Panc1 (cell line): ENCODE measurements around the gene ZFP14. TPM values are rescaled to one million over a fixed set of nuclear protein-coding genes. Genes with fewer than 3 reads are reported as not detected.
A peak's percentile ranks its signal among the peaks of the same experiment; 100 is the strongest.

Experiments used
- ATAC-seq: fragments of 200-7000 bp; cut with Tn5 transposase; 2 replicates; pipeline ENCODE4 v1.9.1; 2020; ENCODE audit warnings: mild to moderate bottlenecking, moderate library complexity
- BruUV-seq: library from RNA; stranded (reverse); fragments of 400-500 nt; replicated peaks from 2 replicates; lab custom pipeline; 2021; lab: Mats Ljungman, UMichigan
- CTCF ChIA-PET: fragments of 300-600 bp; sonication (Branson Sonifier 250); formaldehyde crosslinking; loops from one replicate; lab custom pipeline; 2022; ENCODE audit warnings: antibody characterized with exemption; lab: Charles Lee
- POLR2A ChIA-PET: fragments of 300-600 bp; sonication (Branson Sonifier 250); formaldehyde crosslinking; loops from one replicate; lab custom pipeline; 2022; ENCODE audit warnings: antibody characterized with exemption; lab: Charles Lee
- DNase-seq: peaks from one replicate; pipeline ENCODE4 v3.0.0-alpha.2; 2010; ENCODE audit warnings: low read depth, low spot score
- H3K27ac ChIP-seq: 2 replicates; pipeline ENCODE4 v1.5.1; 2011; ENCODE audit warnings: mild to moderate bottlenecking, low read length, inconsistent platforms
- H3K27me3 ChIP-seq: fragments of 200-500 bp; sonication (Bioruptor generic); 2 replicates; pipeline ENCODE4 v1.6.0; 2014; ENCODE audit warnings: low read length, inconsistent platforms; ENCODE audit not compliant: control insufficient read depth, insufficient read depth
- H3K36me3 ChIP-seq: fragments of 200-500 bp; sonication (Bioruptor generic); 2 replicates; pipeline ENCODE4 v1.5.1; 2014; ENCODE audit warnings: inconsistent platforms, mild to moderate bottlenecking, low read length, moderate library complexity; ENCODE audit not compliant: control insufficient read depth, insufficient read depth
- H3K4me1 ChIP-seq: 2 replicates; pipeline ENCODE4 v1.5.1; 2011; ENCODE audit warnings: inconsistent platforms, mild to moderate bottlenecking, low read length, moderate library complexity; ENCODE audit not compliant: control insufficient read depth, insufficient read depth
- H3K4me3 ChIP-seq, 2 experiments: 2 replicates each; pipeline ENCODE4 v1.5.1; 2011 to 2012; ENCODE audit warnings: low read depth in 2 of 2, low read length in 2 of 2, mild to moderate bottlenecking in 2 of 2, inconsistent platforms in 1 of 2, moderate library complexity in 1 of 2
- H3K9me3 ChIP-seq: fragments of 200-500 bp; sonication (Bioruptor generic); 2 replicates; pipeline ENCODE4 v1.5.1; 2014; ENCODE audit warnings: low read depth, mild to moderate bottlenecking, inconsistent platforms, low read length, moderate library complexity; ENCODE audit not compliant: control insufficient read depth, insufficient read depth
- CTCF ChIP-seq: fragments of 450-650 bp; IDR thresholded peaks from 2 replicates; pipeline ENCODE4 v1.5.1; 2017; ENCODE audit warnings: mild to moderate bottlenecking
- POLR2AphosphoS5 ChIP-seq: IDR thresholded peaks from 2 replicates; pipeline ENCODE4 v1.6.1; 2012; ENCODE audit warnings: mild to moderate bottlenecking, low read depth, low read length, moderate library complexity
- REST ChIP-seq, 2 experiments: IDR thresholded peaks; 2 replicates each; pipeline ENCODE4 v1.6.1; 2011 to 2012; ENCODE audit warnings: low read depth in 2 of 2, control low read depth in 1 of 2, low read length in 1 of 2, mild to moderate bottlenecking in 1 of 2, moderate library complexity in 1 of 2; ENCODE audit not compliant: insufficient read depth in 1 of 2
- SIN3A ChIP-seq: IDR thresholded peaks from 2 replicates; pipeline ENCODE4 v1.6.1; 2012; ENCODE audit warnings: low read depth, mild to moderate bottlenecking, low read length, moderate library complexity, borderline replicate concordance; ENCODE audit not compliant: insufficient read depth
- TCF7L2 ChIP-seq: IDR thresholded peaks from 2 replicates; pipeline ENCODE4 v1.6.1; 2011; ENCODE audit warnings: mild to moderate bottlenecking, low read depth, low read length, inconsistent platforms
- in situ Hi-C: cut with HindIII; loops from 2 replicates; pipeline ENCODE4 v1.10.0; 2016; ENCODE audit warnings: low sequenced_read_pairs, low pct_unique_long_range_greater_than_20kb
- intact Hi-C: fragments of 100-400 bp; cut with micrococcal nuclease; formaldehyde crosslinking; loops from one replicate; pipeline ENCODE4 v1.10.0; 2022; ENCODE audit not compliant: unreplicated experiment
- total RNA-seq: library from RNA; stranded (reverse); gene quantifications from one replicate; pipeline ENCODE4 v1.2.1, GENCODE V29; 2021; ENCODE audit not compliant: unreplicated experiment

ZFP14 gene
- total RNA-seq, 1 experiment from 2014 or later = 3.3 TPM

DNA sequence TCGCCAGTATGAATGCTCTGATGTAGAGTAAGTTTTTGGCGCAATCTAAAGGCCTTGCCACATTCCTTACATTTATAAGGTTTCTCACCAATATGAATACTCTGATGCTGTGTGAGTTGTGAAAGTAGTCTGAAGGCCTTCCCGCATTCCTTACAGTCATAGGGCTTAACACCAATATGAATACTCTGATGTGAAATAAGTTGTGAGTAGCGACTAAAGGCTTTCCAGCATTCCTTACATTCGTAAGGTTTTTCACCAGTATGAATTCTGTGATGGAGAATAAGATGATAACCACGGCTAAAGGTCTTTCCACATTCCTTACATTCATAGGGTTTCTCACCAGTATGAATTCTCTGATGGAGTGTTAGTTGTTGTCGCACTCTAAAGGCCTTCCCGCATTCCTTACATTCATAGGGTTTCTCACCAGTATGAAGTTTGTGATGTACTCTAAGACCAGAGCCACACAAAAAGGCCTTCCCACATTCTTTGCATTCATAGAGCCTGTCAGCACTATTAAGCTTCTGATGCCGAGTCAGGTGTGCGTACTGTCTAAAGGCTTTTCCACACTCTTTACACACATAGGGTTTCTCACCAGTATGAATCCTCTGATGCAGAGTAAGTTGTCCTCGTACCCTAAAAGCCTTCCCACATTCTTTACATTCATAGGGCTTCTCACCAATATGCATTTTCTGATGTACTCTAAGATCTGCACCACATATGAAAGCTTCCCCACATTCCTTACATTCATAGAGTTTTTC is 14.1 kb upstream of the ZFP14 start:
- intact Hi-C loops (no loop called here), in situ Hi-C loops (no loop called here)
- Histone ChIP-seq H3K27me3 (no peaks in the 10 kb centered on the region), H3K36me3 (0 out of 2 replicates have a peak, but pooled peaks cover 2% of the 10 kb centered on the region), H3K27ac (no peak overlapping the region), H3K4me3 (no peak overlapping the region), H3K9me3 (peaks cover 58% of the 10 kb centered on the region), H3K4me1 (no peaks in the 10 kb centered on the region)
- TF ChIP-seq REST (IDR thresholded peaks at IDR 0.05; ENCODE audit: insufficient read depth in 1 of 2, low read depth in 2 of 2, low read length in 1 of 2) (no peak), CTCF (no peak), SIN3A (no peak), POLR2AphosphoS5 (no peak), TCF7L2 (no peak)
- BruUV-seq = no TSS peak
- CTCF ChIA-PET = no interaction called here
- ATAC-seq = no peak
- no peak for DNase-seq
- POLR2A ChIA-PET = no interaction called here

DNA sequence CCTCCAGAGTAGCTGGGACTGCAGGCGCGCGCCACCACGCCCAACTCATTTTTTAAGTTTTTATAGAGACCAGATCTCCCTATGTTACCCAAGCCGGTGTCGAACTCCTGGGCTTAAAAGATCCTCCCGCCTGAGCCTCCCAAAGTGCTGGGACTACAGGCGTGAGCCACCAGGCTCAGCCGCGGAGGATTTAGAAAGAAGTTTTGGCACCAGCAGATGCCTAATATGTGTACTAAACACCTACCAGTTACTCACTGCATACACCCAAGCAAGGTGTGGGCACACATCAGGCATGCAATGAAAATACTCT is 464 bp upstream of the ZFP14 start:
- TF ChIP-seq SIN3A (no peak), TCF7L2 (no peak), POLR2AphosphoS5 (no peak), REST (IDR thresholded peaks at IDR 0.05; ENCODE audit: insufficient read depth in 1 of 2, low read depth in 2 of 2, low read length in 1 of 2) (no peak), CTCF (no peak)
- no peaks in the 10 kb centered on the region for H3K9me3 ChIP-seq
- CTCF ChIA-PET = no interaction called here
- BruUV-seq = no TSS peak
- H3K36me3 ChIP-seq = no peaks in the 10 kb centered on the region
- in situ Hi-C loops = no loop called here
- intact Hi-C loops = no loop called here
- H3K4me1 ChIP-seq = peaks cover 12% of the 10 kb centered on the region
- H3K27me3 ChIP-seq = no peaks in the 10 kb centered on the region
- ATAC-seq (no peak), DNase-seq (no peak)
- H3K27ac ChIP-seq = peak overlapping the region; percentile 86
- POLR2A ChIA-PET = no interaction called here
- H3K4me3 ChIP-seq = peak overlapping the region; percentile 74 to 93
